NCI-H2171 (cell line): ENCODE data around the gene PYM1.
"Not testable (repeated sequence)": the region's sequence is repeated elsewhere in the genome, so short reads cannot be mapped to it uniquely, and the experiment has no call there.

Source experiments
- DNase-seq: peaks from one replicate; lab custom pipeline; 2025; lab: John Stamatoyannopoulos, UW

Gene PYM1

DNA sequence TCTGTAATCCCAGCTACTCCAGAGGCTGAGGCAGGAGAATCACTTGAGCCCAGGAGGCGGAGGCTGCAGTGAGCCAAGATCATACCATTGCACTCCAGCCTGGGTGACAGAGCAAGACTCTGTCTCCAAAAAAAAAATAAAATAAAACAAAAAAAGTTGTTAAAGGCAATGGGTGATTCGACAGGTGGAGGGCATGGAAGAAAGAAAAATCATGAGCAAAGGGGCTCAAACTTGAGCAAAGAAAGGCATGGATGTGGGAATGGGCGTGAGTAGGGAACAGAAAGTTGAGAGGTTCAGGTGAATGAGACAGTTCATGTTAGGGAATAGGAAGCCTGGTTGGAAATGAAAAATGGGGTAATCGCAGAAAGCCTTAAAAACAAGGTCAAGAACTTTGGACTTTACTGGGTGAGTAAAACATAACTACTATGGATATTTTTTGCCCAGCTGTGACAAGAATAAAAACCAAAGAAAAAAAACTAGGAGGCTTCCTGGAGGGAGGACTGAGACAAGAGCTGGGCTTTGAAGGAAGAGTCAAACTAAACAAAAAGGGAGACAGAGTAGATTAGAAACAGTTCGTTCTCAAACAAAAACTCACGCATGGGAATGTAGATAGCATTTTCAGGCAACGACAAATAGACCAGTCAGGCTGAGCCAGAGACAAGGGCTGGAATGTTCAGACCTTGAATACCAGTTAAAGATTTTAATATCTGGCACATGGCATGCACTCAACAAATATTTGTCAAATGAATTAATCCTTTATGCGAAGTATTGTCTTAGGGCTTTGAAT lies 18.8 kb downstream of the PYM1 start:
- DNase-seq = no peak

DNA sequence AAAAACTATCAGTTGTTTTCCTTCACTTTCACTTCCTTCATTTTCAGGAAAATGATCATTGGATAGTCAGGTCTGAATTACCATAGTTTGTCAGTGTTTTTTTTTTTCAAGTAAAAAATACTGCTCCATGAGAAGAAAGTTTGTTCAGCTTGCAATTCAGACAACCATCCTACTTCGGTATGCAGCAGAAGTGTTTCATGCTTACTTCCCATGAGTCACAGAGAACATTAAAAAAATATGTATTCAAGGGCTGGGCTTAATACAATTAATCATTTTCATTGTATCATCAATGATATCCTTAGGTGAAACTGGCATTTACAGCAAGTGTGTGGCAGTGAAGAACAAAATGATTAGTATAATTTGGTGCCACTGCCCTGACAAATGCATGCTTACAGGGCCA lies 21.6 kb downstream of the PYM1 start:
- no peak for DNase-seq

DNA sequence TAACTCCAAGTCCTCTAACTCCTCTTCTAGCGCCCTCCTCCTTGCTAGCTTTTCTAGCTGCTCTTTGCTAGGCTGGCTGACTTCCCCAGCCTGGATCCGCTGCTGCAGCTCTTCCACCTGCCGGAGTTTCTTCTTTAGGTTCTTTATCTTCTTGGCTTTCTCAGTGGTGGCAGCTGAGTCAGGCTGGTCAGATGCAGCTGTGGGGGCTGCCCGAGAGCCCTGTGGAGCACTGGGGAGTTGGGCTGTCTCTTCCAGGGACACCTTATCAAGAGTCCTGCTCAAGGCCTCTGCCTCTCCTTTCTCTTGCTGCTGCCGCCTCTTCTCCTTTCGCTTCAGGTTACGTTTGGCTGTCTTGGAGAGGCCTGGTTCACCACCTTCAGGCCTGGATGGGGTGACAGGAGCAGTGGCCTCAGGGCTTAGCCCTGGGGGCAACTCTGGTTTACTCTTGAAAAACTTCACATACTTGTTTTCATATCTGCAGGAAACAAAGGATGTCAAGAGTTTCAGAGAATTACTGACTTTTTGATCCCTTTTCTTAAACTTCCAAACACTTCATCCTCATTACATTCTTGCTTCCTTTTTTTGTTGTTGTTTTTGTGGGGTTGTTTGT lies 25.7 kb downstream of the PYM1 start:
- DNase-seq = no peak

DNA sequence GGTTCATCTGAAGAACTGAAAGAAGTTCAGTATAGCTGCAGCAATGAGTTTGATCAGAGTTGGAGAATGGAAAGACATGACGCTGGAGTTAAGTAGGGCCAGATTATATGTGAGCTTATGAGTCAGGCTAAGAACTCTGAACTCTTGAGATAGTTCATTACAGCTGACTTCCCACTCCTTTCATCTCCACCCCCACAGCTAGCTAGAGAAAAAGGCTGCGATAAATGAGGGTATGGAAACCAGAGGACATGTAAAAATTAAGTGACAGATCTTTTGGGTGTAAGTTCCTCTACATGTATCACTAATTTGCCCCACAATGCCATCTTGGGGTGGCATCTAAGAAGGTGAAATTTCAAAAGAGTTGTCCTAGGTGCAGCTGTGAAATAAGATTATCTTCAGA lies 28.6 kb downstream of the PYM1 start:
- no peak for DNase-seq

DNA sequence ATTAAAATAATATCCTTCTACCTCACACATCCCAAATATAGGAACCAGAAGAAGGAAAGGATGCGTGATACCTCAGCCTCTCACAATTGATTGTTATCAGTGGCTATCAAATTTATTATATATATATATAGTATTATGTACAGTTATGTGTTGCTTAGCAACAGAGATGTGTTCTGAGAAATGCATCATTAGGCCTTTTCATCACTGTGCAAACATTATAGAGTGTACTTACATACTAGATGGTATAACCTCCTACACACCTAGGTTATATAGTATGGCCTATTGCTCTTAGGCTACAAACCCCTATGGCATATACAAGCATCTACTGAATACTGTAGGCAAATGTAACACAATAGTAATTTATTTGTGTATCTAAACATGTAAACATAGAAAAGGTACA lies 34.0 kb downstream of the PYM1 start:
- DNase-seq = no peak

DNA sequence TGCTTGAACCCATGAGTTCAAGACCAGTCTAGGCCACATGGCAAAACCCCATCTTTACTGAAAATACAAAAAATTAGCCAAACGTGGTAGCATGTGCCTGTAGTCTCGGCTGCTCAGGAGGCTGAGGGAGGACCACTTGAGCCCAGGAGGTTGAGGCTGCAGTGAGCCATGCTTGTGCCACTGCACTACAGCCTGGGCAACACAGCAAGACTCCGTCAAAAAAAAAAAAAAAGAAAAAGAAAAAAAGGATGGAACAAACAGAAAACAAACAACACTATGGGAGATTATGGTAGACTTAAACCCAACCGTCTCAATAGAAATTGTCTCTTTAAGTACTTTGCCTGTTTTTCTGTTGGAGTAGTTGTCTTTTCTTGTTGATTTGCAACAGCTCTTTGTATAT lies 36.4 kb downstream of the PYM1 start:
- DNase-seq = no peak

DNA sequence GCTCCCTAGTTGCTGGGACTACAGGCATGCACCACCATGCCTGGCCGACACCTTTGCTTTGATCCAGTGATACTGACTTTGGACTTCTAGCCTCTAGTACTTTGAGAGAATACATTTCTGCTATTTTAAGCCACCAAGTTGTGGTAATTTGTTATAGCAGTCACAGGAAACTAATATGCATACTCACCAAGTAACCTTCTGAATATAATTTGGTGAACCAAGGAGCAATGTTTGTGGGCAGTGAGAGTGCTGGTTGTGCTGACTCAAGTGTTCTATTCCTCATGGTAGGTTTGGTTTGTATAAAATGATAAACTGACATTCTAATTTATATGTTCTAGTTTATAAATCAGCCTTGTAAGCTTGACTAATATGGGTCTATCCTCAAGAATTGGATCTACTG lies 42.6 kb downstream of the PYM1 start:
- no peak for DNase-seq

DNA sequence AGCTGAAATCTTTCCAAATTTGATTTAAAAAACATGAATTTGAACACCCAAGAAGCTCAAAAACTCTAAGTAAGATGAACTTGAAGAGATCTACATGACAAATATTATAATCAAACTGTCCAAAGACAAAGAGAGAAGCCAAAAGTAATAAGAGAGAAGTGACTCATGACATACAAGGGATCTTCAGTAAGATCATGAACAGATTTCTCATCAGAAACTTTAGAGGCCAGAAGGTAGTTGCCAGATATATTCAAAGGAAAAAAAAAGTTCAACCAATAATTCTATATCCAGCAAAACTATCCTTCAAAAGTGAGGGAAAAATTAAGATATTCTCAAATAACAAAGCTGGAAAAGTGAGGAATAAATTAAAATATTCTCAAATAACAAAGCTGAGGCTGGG lies 49.9 kb downstream of the PYM1 start:
- DNase-seq = no peak

DNA sequence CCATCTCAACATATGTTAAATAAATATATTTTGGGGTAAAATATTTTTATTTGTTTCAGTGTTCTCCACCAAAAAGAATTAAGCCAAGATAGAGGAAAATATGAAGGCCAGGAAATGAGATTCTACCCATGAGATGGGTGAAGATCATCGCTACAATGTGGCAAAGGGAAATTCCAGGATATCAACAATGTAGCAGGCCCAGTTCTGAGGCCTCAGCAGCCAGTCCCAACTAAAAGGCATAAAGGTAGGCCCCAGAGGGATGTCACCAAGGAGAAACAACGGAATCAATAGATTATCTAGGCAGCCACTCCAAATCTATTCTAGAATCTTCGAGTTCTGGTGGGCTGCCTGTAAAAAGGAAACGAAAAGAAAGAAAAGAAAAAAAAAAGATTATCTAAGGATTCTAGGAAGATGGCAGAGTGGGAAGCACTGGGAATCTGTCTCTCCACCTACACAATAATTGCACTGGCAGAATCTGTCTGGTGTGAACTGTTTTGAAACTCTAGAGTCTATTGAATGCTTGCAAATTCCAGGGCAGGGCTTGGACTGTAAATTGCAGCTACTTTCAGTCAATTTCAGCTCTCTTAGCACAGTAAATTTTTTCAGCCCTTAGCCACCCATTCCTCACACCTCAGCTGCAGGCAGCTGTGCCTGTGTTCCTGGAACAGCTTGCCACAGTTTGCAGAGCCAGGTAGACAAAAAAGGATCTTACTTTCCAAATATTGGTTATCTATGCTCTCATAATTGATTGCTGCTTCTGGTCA lies 51.8 kb downstream of the PYM1 start:
- no peak for DNase-seq

DNA sequence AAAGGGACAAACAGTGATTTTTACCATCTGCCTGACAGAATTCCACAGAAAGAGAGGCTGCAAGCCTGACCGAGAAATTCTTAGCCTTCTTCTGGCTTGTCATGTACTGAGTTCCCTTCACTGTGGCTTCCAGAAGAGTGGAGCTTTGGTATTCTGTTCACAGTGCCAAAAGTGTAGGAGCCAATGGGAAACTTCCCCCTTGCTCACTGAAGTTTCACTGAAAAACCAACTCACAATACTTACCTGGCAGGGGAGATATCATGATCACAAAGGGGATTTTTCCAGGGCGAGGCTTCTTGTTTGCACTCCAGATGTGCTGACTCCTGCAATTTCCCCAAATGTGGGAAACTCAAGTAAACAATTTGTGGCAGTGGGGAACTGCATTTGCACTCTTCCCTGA lies 53.3 kb downstream of the PYM1 start:
- DNase-seq = no peak

DNA sequence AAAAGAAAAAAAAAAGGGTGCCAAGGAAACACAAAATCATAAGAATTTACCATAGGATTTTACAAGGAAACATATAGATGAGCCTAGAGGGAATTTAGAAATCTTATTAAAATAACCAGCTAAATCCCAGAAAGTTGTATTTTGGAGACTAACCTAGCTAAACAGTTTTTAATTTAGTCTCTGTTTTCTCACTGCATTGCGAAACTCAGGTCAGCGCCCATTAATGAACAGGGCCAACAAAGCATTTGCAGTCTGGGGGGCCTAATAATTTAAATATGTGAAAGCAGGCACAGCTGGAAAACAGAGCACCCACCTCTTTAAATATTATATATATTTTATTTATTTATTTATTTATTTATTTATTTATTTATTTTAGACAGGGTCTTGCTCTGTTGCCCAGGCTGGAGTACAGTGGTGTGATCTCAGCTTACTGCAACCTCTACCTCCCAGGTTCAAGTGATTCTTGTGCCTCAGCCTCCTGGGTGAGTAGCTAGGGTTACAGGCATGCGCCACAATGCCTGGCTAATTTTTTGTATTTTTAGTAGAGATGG lies 61.2 kb downstream of the PYM1 start:
- not testable (repeated sequence) for DNase-seq

DNA sequence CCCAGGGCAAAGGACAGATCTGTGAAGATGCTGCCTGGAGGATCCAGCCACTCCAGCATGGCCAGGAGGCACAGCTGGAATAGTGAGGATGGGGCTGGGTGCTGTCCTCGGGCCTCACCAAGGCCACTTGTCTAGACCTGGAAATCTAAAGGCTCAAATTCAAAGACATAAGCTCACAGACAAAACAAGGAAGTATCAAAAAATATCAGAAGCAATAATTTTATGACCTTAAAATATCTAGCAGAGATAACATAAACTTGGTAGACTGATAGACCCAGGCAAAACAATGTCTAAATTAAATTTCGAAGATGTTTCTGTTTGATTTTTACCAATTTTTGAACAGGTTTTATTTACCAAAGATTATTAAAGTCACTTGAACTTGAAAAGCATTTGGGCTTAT lies 62.4 kb downstream of the PYM1 start:
- no peak for DNase-seq

DNA sequence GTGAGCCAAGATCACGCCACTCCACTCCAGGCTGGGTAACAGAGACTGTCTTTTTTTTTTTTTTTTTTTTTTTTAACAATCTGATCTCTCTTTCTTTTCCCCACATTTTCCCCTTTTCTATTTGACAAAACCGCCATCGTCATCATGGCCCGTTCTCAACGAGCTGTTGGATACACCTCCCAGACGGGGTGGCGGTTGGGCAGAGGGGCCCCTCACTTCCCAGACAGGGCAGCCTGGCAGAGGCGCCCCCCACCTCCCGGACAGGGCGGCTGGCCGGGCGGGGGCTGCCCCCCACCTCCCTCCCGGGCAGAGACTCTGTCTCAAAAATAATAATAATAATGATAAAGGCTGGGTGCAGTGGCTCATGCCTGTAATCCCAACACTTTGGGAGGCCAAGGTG lies 64.8 kb downstream of the PYM1 start:
- DNase-seq = not testable (repeated sequence)

DNA sequence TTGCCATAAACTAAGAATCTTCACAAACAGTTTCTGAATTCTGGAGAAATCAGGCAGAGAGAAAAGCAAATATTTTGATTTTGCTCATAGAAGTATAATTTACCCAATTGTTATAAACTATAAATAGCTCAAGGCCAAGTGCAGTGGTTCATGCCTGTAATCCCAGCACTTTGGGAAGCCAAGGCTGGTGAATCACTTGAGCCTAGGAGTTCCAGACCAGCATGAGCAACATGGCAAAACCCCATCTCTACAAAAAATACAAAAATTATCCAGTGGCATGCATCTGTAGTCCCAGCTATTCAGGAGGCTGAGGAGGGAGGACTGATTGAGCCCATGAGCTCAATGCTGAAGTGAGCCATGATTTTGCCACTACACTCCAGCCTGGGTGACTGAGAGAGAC lies 65.4 kb downstream of the PYM1 start:
- no peak for DNase-seq

DNA sequence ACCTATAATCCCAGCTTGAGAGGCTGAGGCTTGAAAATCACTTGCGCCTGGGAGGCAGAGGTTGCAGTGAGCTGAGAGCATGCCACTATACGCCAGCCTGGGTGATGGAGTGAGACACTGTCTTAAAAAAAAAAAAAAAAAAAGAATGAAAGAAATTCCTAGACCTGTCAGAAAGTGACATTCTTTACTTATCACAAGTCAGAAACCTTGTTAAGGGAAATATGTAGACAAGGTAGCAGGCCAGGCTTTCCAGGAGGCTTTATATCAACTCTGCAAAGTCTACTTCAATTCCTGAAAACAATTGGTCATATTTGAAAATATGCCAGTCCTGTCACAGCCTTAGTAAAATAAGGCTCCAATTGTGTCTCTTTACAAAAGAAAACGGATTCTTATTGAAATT lies 65.8 kb downstream of the PYM1 start:
- DNase-seq = no peak

DNA sequence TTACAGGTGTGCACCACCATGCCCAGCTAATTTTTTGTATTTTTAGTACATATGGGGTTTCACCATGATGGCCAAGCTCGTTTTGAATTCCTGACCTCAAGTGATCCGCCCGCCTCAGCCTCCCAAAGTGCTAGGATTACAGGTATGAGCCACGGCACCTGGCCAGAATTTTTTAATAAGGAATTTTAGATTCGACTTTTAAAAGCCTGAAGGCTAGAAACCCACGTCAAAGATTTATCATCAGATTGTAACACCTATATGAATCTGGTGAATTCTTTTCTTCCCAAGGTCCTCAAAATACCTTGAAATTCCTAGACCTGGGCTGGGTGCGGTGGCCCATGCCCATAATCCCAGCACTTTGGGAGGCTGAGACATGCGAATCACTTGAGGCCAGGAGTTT lies 66.3 kb downstream of the PYM1 start:
- DNase-seq = no peak

DNA sequence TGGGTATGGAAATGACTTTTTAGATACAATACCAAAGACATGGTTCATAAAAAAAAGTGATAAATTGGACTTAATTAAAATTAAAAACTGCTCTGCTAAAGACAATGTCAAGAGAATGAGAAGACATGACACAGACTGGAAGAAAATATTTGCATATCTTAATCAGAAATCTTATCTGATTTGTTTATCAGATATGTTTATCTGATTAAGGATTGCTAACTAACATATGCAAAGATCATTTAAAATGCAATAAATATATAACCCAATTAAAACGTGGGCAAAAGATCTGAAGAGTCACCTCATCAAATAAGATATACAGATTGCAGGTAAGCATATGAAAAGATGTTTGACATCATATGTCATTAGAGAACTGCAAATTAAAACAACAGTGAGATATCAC lies 75.0 kb downstream of the PYM1 start:
- no peak for DNase-seq
